Ecto neural progenitor cell (in vitro differentiated cells): ENCODE results near the gene KCNN4.

ENCODE experiments used
- DNase-seq: peaks from one replicate; pipeline ENCODE4 v3.0.0-alpha.2; 2018; ENCODE audit warnings: low spot score

Gene KCNN4

DNA sequence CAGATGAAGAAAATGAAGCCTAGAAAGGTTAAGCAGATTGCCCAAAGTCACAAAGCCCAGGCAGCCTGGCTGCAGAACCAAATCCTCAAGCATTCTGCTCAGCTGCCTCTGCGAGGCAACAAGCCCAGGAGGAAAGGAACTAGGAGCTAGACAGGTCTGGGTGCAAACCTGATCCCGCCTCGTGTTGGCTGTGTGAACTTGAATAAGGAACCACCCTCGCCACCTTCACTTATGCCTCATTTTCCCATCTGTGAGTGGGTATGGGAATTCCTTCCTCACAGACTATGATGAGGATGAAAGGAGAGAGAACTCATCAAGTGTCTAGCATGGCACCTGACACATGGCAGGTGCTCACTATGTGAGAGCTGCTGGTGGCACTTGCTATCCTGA is 32.6 kb downstream of the KCNN4 start:
- no peak for DNase-seq

GRCh38 chr19:43747557-43748204 is 33.1 kb downstream of the KCNN4 start:
- DNase-seq = no peak

GRCh38 chr19:43743059-43743458 is 37.7 kb downstream of the KCNN4 start:
- no peak for DNase-seq

DNA sequence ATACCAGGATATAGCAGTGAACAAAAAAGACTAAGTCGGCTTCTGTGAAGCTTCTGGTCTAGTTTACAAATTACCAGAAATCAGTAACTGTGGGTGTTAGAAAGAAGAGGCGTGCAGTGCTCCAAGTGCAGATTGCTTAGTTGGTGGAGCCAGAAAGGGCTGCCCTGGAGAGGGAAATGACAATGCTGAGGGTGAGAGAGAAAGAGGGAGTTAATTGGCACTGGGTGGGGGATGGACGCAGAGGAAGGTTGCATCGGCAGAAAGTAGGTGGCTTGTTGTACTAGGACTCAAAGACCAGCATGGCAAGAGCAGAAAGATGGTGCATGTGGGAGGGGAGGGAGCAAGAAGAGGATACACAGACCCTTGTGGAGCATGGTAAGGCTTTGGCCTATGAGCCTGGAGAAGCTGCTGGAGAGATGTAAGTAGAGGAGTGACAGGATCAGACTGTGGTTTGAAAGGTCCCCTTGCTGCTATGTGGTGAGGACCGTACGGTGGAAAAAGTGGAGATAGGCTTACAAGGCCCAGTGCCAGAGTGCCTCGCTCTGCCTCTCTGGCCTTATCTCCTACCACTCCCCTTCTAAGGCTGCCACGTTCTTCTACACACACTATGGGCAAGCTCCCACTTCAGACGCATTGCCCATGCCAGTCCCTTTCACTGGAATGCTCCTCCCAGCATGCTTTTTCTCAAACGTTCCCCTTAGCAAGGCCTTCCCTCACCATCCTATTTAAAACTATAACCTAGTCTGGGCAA is 39.5 kb downstream of the KCNN4 start:
- DNase-seq = no peak

- DNase-seq = no peak
These were observed 41.1 kb downstream of the KCNN4 start for GRCh38 chr19:43739439-43740235.

DNA sequence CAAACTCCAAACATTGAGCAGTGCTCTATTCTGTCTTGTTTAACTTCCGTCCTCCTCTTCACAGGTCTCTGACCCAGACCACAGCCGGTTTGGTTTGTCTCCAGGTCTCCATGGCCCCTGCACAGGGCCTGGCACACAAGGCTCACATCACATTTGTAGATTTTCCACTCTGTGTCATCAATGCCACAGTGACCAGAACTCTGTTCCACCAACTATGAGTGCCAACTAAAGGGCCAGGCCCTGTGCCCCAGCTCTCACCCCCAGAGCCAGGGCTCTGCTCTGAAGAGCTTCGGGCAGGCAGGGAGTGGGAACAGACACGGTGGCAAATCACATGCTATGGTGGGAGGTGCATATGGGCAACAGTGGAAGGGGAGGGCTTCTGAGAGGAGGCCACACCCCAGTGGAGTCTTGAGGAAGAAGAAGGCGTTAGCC is 42.0 kb downstream of the KCNN4 start:
- no peak for DNase-seq

DNA sequence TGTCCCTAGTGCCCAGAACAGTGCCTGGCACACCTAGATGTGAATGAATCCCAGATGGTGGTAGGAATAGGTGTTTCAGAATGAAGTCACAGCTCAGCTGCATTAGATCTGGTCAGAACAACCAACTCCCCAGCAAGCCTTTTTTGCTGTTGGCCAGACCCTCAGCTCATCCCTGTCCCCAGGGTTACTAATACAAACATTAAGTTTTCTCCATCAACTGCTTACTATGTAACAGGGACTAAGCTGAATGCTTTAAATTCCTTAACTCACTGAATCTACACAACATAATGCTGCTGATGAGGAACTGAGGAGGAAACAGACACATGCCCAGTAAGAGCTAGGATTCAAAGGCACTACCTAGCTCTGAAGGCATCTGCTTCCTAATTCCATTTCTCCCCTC is 44.8 kb downstream of the KCNN4 start:
- no peak for DNase-seq

DNA sequence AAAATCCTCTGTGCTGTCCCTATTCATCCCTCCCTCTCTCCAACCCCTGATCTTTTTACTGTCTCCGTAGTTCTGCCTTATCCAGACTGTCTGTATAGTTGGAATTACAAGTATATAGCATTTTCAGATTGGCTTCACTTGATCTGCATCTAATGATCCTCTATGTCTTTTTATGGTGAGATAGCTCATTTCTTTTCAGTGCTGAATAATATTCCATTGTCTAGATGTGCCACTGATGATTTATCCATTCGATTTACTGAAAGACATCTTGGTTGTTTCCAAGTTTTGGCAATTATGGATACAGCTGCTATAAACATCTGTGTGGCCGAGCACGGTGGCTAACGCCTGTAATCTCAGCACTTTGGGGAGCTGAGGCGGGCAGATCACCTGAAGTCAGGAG is 45.8 kb downstream of the KCNN4 start:
- DNase-seq = no peak

DNA sequence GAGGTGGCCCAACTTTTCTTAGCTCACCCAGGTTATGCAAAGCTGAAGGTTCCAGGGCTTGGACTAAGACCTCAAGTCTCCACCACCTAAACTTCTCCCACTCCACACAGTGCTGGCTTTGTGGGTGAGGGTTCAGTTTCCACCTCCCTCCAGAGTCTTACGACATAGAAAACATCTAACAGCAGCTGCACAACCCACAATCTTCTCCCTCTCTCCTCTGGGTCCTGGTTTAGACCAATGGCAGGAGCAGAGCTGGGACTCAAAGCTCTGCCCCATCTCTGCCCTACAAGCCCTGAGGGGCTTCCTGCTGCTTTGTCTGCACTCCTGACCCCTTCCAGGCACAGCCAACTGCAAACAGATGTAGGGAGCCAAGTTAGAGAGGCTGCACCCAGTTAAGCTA is 48.9 kb downstream of the KCNN4 start:
- no peak for DNase-seq

GRCh38 chr19:43731346-43731745 is 49.4 kb downstream of the KCNN4 start:
- DNase-seq = no peak

- DNase-seq = no peak
These were observed 50.9 kb downstream of the KCNN4 start for GRCh38 chr19:43729919-43730318.

DNA sequence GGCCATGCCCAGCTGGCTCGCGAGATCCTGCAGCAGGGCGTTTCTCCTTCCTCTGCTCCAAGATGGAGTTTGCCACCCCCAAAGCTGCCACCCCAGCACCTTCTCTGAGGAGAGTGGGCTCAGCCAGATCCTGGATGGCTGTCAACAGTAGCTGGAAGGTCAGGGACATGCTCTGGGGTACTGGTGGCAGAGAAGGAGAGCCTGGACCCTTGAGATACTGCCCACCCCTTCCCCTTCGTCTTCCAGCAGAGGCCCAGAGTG is 53.2 kb downstream of the KCNN4 start:
- DNase-seq = no peak

GRCh38 chr19:43726736-43727592 is 53.8 kb downstream of the KCNN4 start:
- no peak for DNase-seq

- DNase-seq = no peak
These were observed 55.3 kb downstream of the KCNN4 start for GRCh38 chr19:43725468-43725867.

GRCh38 chr19:43724896-43725295 is 55.9 kb downstream of the KCNN4 start:
- no peak for DNase-seq

- no peak for DNase-seq
These were observed 57.2 kb downstream of the KCNN4 start for GRCh38 chr19:43723588-43723987.

DNA sequence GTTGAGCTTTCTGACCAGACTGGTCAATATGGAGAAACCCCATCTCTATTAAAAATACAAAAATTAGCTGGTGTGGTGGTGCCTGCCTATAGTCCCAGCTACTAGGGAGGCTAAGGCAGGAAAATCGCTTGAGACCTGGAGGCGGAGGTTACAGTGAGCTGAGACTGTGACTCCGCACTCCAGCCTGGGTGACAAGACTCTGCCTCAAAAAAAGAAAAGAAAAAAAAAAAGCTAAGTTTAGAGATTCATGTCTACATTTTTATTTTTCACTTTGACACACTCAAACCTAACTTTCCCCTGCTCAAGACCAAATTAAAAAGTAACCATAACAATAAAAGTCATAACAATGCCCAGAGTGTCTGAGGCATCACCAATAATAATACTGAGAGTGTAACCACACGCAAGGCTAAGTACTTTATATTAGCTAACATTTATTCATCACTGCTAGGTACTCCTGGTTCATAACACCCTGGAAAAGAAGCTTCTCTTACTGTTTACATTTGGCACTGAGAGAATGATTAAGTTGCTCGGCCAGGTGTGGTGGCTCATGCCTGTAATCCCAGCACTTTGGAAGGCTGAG is 59.2 kb downstream of the KCNN4 start:
- no peak for DNase-seq

GRCh38 chr19:43720936-43721335 is 59.8 kb downstream of the KCNN4 start:
- no peak for DNase-seq

- DNase-seq = no peak
These were observed 60.9 kb downstream of the KCNN4 start for GRCh38 chr19:43719918-43720317.

GRCh38 chr19:43719378-43719868 is 61.4 kb downstream of the KCNN4 start:
- DNase-seq = no peak

DNA sequence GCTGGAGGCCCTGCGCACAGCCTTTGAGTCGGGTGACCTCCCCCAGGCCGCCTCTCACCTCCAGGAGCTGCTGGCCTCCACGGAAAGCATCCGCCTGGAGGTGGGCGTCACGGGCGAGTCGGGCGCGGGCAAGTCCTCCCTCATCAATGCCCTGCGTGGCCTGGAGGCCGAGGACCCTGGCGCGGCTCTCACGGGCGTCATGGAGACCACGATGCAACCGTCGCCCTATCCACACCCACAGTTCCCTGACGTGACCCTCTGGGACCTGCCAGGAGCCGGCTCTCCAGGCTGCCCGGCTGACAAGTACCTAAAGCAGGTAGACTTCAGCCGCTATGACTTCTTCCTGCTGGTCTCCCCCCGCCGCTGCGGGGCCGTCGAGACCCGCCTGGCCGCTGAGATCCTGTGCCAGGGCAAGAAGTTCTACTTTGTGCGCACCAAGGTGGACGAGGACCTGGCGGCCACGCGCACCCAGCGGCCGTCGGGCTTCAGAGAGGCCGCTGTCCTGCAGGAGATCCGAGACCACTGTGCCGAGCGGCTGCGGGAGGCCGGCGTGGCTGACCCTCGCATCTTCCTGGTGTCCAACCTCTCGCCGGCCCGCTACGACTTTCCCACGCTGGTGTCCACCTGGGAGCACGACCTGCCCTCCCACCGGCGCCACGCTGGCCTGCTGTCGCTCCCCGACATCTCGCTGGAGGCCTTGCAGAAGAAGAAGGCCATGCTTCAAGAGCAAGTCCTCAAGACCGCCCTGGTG is 62.0 kb downstream of the KCNN4 start:
- DNase-seq = no peak
